ENCODE results near the gene PTBP3.

The PTBP3 gene

GRCh38 chr9:112233769-112234168, 99.7 kb downstream of the PTBP3 start:
- H3K9ac ChIP-seq (ENCODE audit: low read depth, low read length), result no peak overlapping the region
- H3K36me3 ChIP-seq (ENCODE audit: insufficient read depth, low read depth, low read length), result peaks cover 6% of the 10 kb centered on the region
- no peak overlapping the region for H3K27ac ChIP-seq (ENCODE audit: low read length)
- no peaks in the 10 kb centered on the region for H3K27me3 ChIP-seq (ENCODE audit: insufficient read depth, low read length)
- no peaks in the 10 kb centered on the region; the same call in 1 of the 2 replicates for H3K4me1 ChIP-seq (ENCODE audit: insufficient read depth, low read length)
- H3K9me3 ChIP-seq (ENCODE audit: insufficient read depth, low read depth, low read length), result no peaks in the 10 kb centered on the region
- H3K4me3 ChIP-seq (ENCODE audit: low read length), result no peak overlapping the region

- H3K27me3 ChIP-seq (ENCODE audit: insufficient read depth, low read length), result no peaks in the 10 kb centered on the region
- H3K9me3 ChIP-seq (ENCODE audit: insufficient read depth, low read depth, low read length), result no peaks in the 10 kb centered on the region
- no peak overlapping the region for H3K27ac ChIP-seq (ENCODE audit: low read length)
- H3K4me1 ChIP-seq (ENCODE audit: insufficient read depth, low read length), result no peaks in the 10 kb centered on the region
- H3K36me3 ChIP-seq (ENCODE audit: insufficient read depth, low read depth, low read length), result peaks cover 16% of the 10 kb centered on the region
- H3K9ac ChIP-seq (ENCODE audit: low read depth, low read length), result no peak overlapping the region
- H3K4me3 ChIP-seq (ENCODE audit: low read length), result no peak overlapping the region
Observed at GRCh38 chr9:112232233-112232632, 101.2 kb downstream of the PTBP3 start.

GRCh38 chr9:112226091-112226490, 107.3 kb downstream of the PTBP3 start:
- H3K27me3 ChIP-seq (ENCODE audit: insufficient read depth, low read length), result no peaks in the 10 kb centered on the region
- no peaks in the 10 kb centered on the region for H3K4me1 ChIP-seq (ENCODE audit: insufficient read depth, low read length)
- H3K36me3 ChIP-seq (ENCODE audit: insufficient read depth, low read depth, low read length), result peaks cover 60% of the 10 kb centered on the region
- H3K27ac ChIP-seq (ENCODE audit: low read length), result no peak overlapping the region
- no peak overlapping the region for H3K9ac ChIP-seq (ENCODE audit: low read depth, low read length)
- no peak overlapping the region for H3K4me3 ChIP-seq (ENCODE audit: low read length)
- no peaks in the 10 kb centered on the region for H3K9me3 ChIP-seq (ENCODE audit: insufficient read depth, low read depth, low read length)

GRCh38 chr9:112224401-112225289, 108.8 kb downstream of the PTBP3 start:
- no peaks in the 10 kb centered on the region for H3K27me3 ChIP-seq (ENCODE audit: insufficient read depth, low read length)
- no peak overlapping the region for H3K9ac ChIP-seq (ENCODE audit: low read depth, low read length)
- no peak overlapping the region for H3K27ac ChIP-seq (ENCODE audit: low read length)
- H3K36me3 ChIP-seq (ENCODE audit: insufficient read depth, low read depth, low read length), result peaks cover 64% of the 10 kb centered on the region
- no peaks in the 10 kb centered on the region for H3K9me3 ChIP-seq (ENCODE audit: insufficient read depth, low read depth, low read length)
- no peaks in the 10 kb centered on the region for H3K4me1 ChIP-seq (ENCODE audit: insufficient read depth, low read length)
- H3K4me3 ChIP-seq (ENCODE audit: low read length), result no peak overlapping the region

GRCh38 chr9:112218908-112219307, 114.5 kb downstream of the PTBP3 start:
- H3K36me3 ChIP-seq (ENCODE audit: insufficient read depth, low read depth, low read length), result peaks cover 43% of the 10 kb centered on the region

GRCh38 chr9:112212926-112213325, 120.5 kb downstream of the PTBP3 start:
- Histone ChIP-seq H3K4me1 (ENCODE audit: insufficient read depth, low read length) (no peaks in the 10 kb centered on the region; the same call in 1 of the 2 replicates), H3K27me3 (ENCODE audit: insufficient read depth, low read length) (no peaks in the 10 kb centered on the region), H3K36me3 (ENCODE audit: insufficient read depth, low read depth, low read length) (peaks cover 7% of the 10 kb centered on the region), H3K9ac (ENCODE audit: low read depth, low read length) (no peak overlapping the region), H3K4me3 (ENCODE audit: low read length) (no peak overlapping the region), H3K27ac (ENCODE audit: low read length) (no peak overlapping the region), H3K9me3 (ENCODE audit: insufficient read depth, low read depth, low read length) (no peaks in the 10 kb centered on the region)

More at GRCh38 chr9:112218908-112219307, 114.5 kb downstream of the PTBP3 start:
- no peaks in the 10 kb centered on the region for H3K9me3 ChIP-seq (ENCODE audit: insufficient read depth, low read depth, low read length)
- no peaks in the 10 kb centered on the region for H3K27me3 ChIP-seq (ENCODE audit: insufficient read depth, low read length)
- no peak overlapping the region for H3K9ac ChIP-seq (ENCODE audit: low read depth, low read length)
- no peak overlapping the region for H3K4me3 ChIP-seq (ENCODE audit: low read length)
- H3K4me1 ChIP-seq (ENCODE audit: insufficient read depth, low read length), result no peaks in the 10 kb centered on the region; the same call in 1 of the 2 replicates
- H3K27ac ChIP-seq (ENCODE audit: low read length), result no peak overlapping the region

- H3K36me3 ChIP-seq (ENCODE audit: insufficient read depth, low read depth, low read length), result peaks cover 7% of the 10 kb centered on the region; the same call in 1 of the 2 replicates
- H3K4me1 ChIP-seq (ENCODE audit: insufficient read depth, low read length), result no peaks in the 10 kb centered on the region
- no peak overlapping the region for H3K27ac ChIP-seq (ENCODE audit: low read length)
- H3K27me3 ChIP-seq (ENCODE audit: insufficient read depth, low read length), result no peaks in the 10 kb centered on the region
- no peak overlapping the region for H3K9ac ChIP-seq (ENCODE audit: low read depth, low read length)
- H3K4me3 ChIP-seq (ENCODE audit: low read length), result no peak overlapping the region
- no peaks in the 10 kb centered on the region for H3K9me3 ChIP-seq (ENCODE audit: insufficient read depth, low read depth, low read length)
Observed at GRCh38 chr9:112207451-112207850, 126.0 kb downstream of the PTBP3 start.

- H3K4me3 ChIP-seq (ENCODE audit: low read length), result no peak overlapping the region
- H3K9ac ChIP-seq (ENCODE audit: low read depth, low read length), result no peak overlapping the region
- no peaks in the 10 kb centered on the region for H3K4me1 ChIP-seq (ENCODE audit: insufficient read depth, low read length)
- H3K27ac ChIP-seq (ENCODE audit: low read length), result no peak overlapping the region
- no peaks in the 10 kb centered on the region for H3K27me3 ChIP-seq (ENCODE audit: insufficient read depth, low read length)
- 0 out of 2 replicates have a peak, but pooled peaks cover 7% of the 10 kb centered on the region for H3K36me3 ChIP-seq (ENCODE audit: insufficient read depth, low read depth, low read length)
- no peaks in the 10 kb centered on the region for H3K9me3 ChIP-seq (ENCODE audit: insufficient read depth, low read depth, low read length)
Observed at GRCh38 chr9:112203536-112203935, 129.9 kb downstream of the PTBP3 start.

- Histone ChIP-seq H3K27ac (ENCODE audit: low read length) (no peak overlapping the region), H3K4me1 (ENCODE audit: insufficient read depth, low read length) (no peaks in the 10 kb centered on the region), H3K9me3 (ENCODE audit: insufficient read depth, low read depth, low read length) (no peaks in the 10 kb centered on the region), H3K9ac (ENCODE audit: low read depth, low read length) (no peak overlapping the region), H3K4me3 (ENCODE audit: low read length) (no peak overlapping the region), H3K27me3 (ENCODE audit: insufficient read depth, low read length) (no peaks in the 10 kb centered on the region), H3K36me3 (ENCODE audit: insufficient read depth, low read depth, low read length) (no peaks in the 10 kb centered on the region)
Observed at GRCh38 chr9:112200711-112201110, 132.7 kb downstream of the PTBP3 start.

GRCh38 chr9:112198646-112199045, 134.8 kb downstream of the PTBP3 start:
- Histone ChIP-seq H3K4me1 (ENCODE audit: insufficient read depth, low read length) (peaks cover 6% of the 10 kb centered on the region), H3K36me3 (ENCODE audit: insufficient read depth, low read depth, low read length) (no peaks in the 10 kb centered on the region), H3K4me3 (ENCODE audit: low read length) (no peak overlapping the region), H3K27ac (ENCODE audit: low read length) (no peak overlapping the region), H3K9ac (ENCODE audit: low read depth, low read length) (no peak overlapping the region), H3K27me3 (ENCODE audit: insufficient read depth, low read length) (no peaks in the 10 kb centered on the region), H3K9me3 (ENCODE audit: insufficient read depth, low read depth, low read length) (no peaks in the 10 kb centered on the region)

GRCh38 chr9:112194969-112195431, 138.4 kb downstream of the PTBP3 start:
- H3K9me3 ChIP-seq (ENCODE audit: insufficient read depth, low read depth, low read length), result no peaks in the 10 kb centered on the region
- H3K36me3 ChIP-seq (ENCODE audit: insufficient read depth, low read depth, low read length), result no peaks in the 10 kb centered on the region
- no peaks in the 10 kb centered on the region for H3K27me3 ChIP-seq (ENCODE audit: insufficient read depth, low read length)
- peaks cover 9% of the 10 kb centered on the region for H3K4me1 ChIP-seq (ENCODE audit: insufficient read depth, low read length)
- H3K9ac ChIP-seq (ENCODE audit: low read depth, low read length), result no peak overlapping the region
- no peak overlapping the region for H3K4me3 ChIP-seq (ENCODE audit: low read length)
- H3K27ac ChIP-seq (ENCODE audit: low read length), result no peak overlapping the region
